ENCODE measurements around the gene TSPAN10.

- TF ChIP-seq CTCF (IDR thresholded peaks at IDR 0.05) (no peak), POLR2A (IDR thresholded peaks at IDR 0.05) (no peak)
Observed at GRCh38 chr17:81641825-81642489, 5.0 kb downstream of the TSPAN10 start.
